T47D (cell line): ENCODE measurements around the gene PRSS12.

ENCODE experiments used
- DNase-seq, 2 experiments: peaks; one replicate each; pipeline versions ENCODE4 v3.0.0 to v3.0.0-alpha.2; 2011 to 2012; ENCODE audit warnings: low read depth in 1 of 2, low spot score in 1 of 2
- JUND ChIP-seq: IDR thresholded peaks from 2 replicates; pipeline ENCODE4 v1.6.1; 2012; ENCODE audit warnings: low read depth
- in situ Hi-C: cut with HindIII; loops from 2 replicates; pipeline ENCODE4 v1.10.0; 2016; ENCODE audit warnings: low sequenced_read_pairs, low pct_unique_long_range_greater_than_20kb

Gene PRSS12

GRCh38 chr4:118290951-118291350, 61.9 kb downstream of the PRSS12 start:
- in situ Hi-C loops: no loop called here
- DNase-seq: no peak
- no peak for TF ChIP-seq JUND

- in situ Hi-C loops: no loop called here
- TF ChIP-seq JUND: no peak
- DNase-seq: no peak
Observed at GRCh38 chr4:118289794-118290193, 63.0 kb downstream of the PRSS12 start.

GRCh38 chr4:118287711-118288451, 64.9 kb downstream of the PRSS12 start:
- TF ChIP-seq JUND: no peak
- in situ Hi-C loops: no loop called here
- no peak for DNase-seq

GRCh38 chr4:118286685-118287084, 66.1 kb downstream of the PRSS12 start:
- in situ Hi-C loops: no loop called here
- no peak for TF ChIP-seq JUND
- DNase-seq: no peak

- DNase-seq: no peak
- in situ Hi-C loops: no loop called here
- no peak for TF ChIP-seq JUND
Observed at GRCh38 chr4:118285931-118286330, 66.9 kb downstream of the PRSS12 start.

- no peak for TF ChIP-seq JUND
- DNase-seq: no peak
- in situ Hi-C loops: no loop called here
Observed at GRCh38 chr4:118284169-118284568, 68.6 kb downstream of the PRSS12 start.

- DNase-seq: no peak
- in situ Hi-C loops: no loop called here
- no peak for TF ChIP-seq JUND
Observed at GRCh38 chr4:118282692-118283091, 70.1 kb downstream of the PRSS12 start.

- TF ChIP-seq JUND: no peak
- peak in 1 of 2 experiments; percentile 5 for DNase-seq
- in situ Hi-C loops: no loop called here
Observed at GRCh38 chr4:118281611-118282442, 71.0 kb downstream of the PRSS12 start.

GRCh38 chr4:118280501-118281218, 72.1 kb downstream of the PRSS12 start:
- DNase-seq: peak in 1 of 2 experiments; percentile 82
- TF ChIP-seq JUND: no peak
- in situ Hi-C loops: no loop called here

GRCh38 chr4:118279920-118280432, 72.8 kb downstream of the PRSS12 start:
- DNase-seq: no peak
- in situ Hi-C loops: no loop called here
- no peak for TF ChIP-seq JUND

- no peak for TF ChIP-seq JUND
Observed at GRCh38 chr4:118279328-118279727, 73.5 kb downstream of the PRSS12 start.

GRCh38 chr4:118278473-118279274, 74.1 kb downstream of the PRSS12 start:
- TF ChIP-seq JUND: no peak
- peak; percentile 83 to 96 for DNase-seq

More at GRCh38 chr4:118279328-118279727, 73.5 kb downstream of the PRSS12 start:
- peak in 1 of 2 experiments; percentile 19 for DNase-seq
- in situ Hi-C loops: no loop called here

More at GRCh38 chr4:118278473-118279274, 74.1 kb downstream of the PRSS12 start:
- in situ Hi-C loops: no loop called here
